ENCODE data around the gene ARID1B. TPM values are rescaled to one million over a fixed set of nuclear protein-coding genes. Genes with fewer than 3 reads are reported as not detected.

The ARID1B gene
- total RNA-seq, 1 donor from 2014 or later: 67.5 TPM

GRCh38 chr6:156919814-156920369, 142.7 kb downstream of the ARID1B start:
- no peaks in the 10 kb centered on the region for H3K27me3 Mint-ChIP-seq
- peaks cover 6% of the 10 kb centered on the region for H3K36me3 Mint-ChIP-seq (ENCODE audit: low read depth)
- intact Hi-C loops (cut with micrococcal nuclease): no loop called here
- no peaks in the 10 kb centered on the region for H3K9me3 Mint-ChIP-seq
- H3K4me1 Mint-ChIP-seq: peaks cover 15% of the 10 kb centered on the region
- no peak overlapping the region for H3K4me3 Mint-ChIP-seq
- no peak for DNase-seq
- H3K27ac Mint-ChIP-seq: no peak overlapping the region

DNA sequence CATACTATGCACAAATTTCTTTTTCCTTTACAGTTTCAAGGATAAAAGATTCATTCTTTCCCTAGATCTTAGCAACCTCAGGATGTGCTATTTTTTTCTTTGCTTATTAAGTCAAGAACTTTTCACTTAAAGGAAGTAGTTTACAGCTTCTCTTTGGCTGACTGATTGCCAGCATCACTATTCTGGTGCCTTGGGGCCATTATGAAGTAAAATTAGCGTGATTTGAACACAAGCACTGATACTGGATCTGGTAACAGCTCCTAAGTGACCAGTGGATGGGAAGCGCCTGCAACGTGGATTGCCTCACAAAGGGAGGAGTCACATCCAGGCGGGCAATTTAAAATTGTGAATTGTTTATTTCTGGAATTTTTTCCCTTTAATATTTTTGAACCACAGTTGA, 147.1 kb downstream of the ARID1B start:
- H3K9me3 Mint-ChIP-seq: no peaks in the 10 kb centered on the region
- H3K36me3 Mint-ChIP-seq (ENCODE audit: low read depth): peaks cover 6% of the 10 kb centered on the region
- no peaks in the 10 kb centered on the region for H3K27me3 Mint-ChIP-seq
- no peak overlapping the region for H3K27ac Mint-ChIP-seq
- intact Hi-C loops (cut with micrococcal nuclease): no loop called here
- no peak for DNase-seq
- H3K4me1 Mint-ChIP-seq: peaks cover 24% of the 10 kb centered on the region
- H3K4me3 Mint-ChIP-seq: no peak overlapping the region

DNA sequence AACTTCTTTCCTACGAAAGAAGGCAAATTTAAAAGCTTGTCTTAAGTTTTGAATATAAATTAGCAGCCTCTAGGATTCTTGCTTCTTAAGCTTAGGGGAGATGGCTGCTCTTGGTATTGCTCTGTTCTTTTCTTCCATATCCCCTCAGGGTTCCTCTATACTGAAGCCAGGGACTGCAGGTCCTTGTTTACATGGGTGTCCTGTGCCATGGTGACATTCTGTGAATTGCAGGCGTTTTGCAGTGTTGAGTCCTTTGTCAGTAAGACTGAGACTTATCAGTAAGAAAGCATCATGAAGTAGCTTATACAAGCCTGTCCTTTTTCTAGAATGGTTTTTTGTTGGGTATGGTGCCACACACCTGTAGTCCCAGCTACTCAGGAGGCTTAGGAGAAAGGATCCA, 147.8 kb downstream of the ARID1B start:
- no peak for DNase-seq
- Mint-ChIP-seq H3K4me3 (no peak overlapping the region), H3K36me3 (ENCODE audit: low read depth) (peaks cover 9% of the 10 kb centered on the region), H3K4me1 (peaks cover 25% of the 10 kb centered on the region), H3K27me3 (no peaks in the 10 kb centered on the region), H3K27ac (no peak overlapping the region), H3K9me3 (no peaks in the 10 kb centered on the region)
- intact Hi-C loops (cut with micrococcal nuclease): no loop called here

DNA sequence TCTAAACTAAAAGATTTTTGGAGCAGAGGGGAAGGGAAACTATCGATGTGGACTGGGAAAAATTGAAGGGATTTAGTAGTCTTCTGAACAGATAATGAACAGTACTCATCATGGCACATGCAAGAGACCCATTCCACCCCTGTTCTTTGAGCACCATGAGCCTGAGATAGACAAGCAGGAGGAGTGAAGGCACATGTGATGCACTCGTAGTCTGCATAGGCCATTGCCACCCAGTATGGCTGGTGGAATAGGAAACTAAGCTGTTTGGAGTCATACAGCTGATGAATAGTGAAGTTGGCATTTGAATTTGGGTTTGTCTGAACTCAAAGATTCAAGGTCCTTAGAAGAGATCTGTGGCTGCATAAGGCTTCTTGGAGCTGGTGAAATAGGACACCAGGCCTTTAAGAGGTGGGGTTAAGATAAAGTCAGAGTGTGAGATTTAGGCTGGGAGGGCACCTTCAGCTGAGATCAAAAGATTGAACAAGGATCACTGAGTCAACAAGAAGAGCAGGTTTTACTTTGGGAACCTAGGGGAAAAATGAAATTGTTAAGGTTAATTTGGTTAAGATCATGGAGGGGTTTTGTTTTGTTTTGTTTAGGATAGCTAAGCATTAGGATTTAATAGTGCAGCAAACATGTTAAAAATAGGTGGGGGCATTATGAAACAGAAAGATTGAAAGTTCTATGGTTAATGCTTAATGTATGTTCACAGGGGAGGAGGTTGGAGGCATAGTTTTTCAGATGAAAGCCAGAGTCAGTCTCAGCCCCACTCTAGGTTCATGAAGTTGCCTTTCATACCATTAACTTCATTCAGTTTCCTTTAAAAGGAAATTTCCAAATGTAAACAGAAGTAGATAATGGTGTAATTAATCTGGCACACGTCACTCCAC, 148.8 kb downstream of the ARID1B start:
- no peaks in the 10 kb centered on the region for H3K27me3 Mint-ChIP-seq
- intact Hi-C loops (cut with micrococcal nuclease): no loop called here
- DNase-seq: no peak
- peaks cover 29% of the 10 kb centered on the region for H3K4me1 Mint-ChIP-seq
- H3K4me3 Mint-ChIP-seq: no peak overlapping the region
- no peaks in the 10 kb centered on the region for H3K9me3 Mint-ChIP-seq
- no peak overlapping the region for H3K27ac Mint-ChIP-seq
- peaks cover 9% of the 10 kb centered on the region for H3K36me3 Mint-ChIP-seq (ENCODE audit: low read depth)

GRCh38 chr6:156928126-156928525, 150.9 kb downstream of the ARID1B start:
- Mint-ChIP-seq H3K27me3 (no peaks in the 10 kb centered on the region), H3K36me3 (ENCODE audit: low read depth) (peaks cover 3% of the 10 kb centered on the region), H3K4me3 (no peak overlapping the region), H3K9me3 (no peaks in the 10 kb centered on the region), H3K4me1 (peaks cover 35% of the 10 kb centered on the region), H3K27ac (peak overlapping the region; percentile 17)
- DNase-seq: no peak
- intact Hi-C loops (cut with micrococcal nuclease): no loop called here

GRCh38 chr6:156928972-156929371, 151.8 kb downstream of the ARID1B start:
- Mint-ChIP-seq H3K27me3 (no peaks in the 10 kb centered on the region), H3K4me3 (no peak overlapping the region), H3K27ac (peak overlapping the region; percentile 38), H3K36me3 (ENCODE audit: low read depth) (peaks cover 3% of the 10 kb centered on the region), H3K4me1 (peaks cover 35% of the 10 kb centered on the region), H3K9me3 (no peaks in the 10 kb centered on the region)
- DNase-seq: no peak
- intact Hi-C loops (cut with micrococcal nuclease): no loop called here

- Mint-ChIP-seq H3K27ac (no peak overlapping the region), H3K27me3 (no peaks in the 10 kb centered on the region), H3K4me1 (peaks cover 32% of the 10 kb centered on the region), H3K36me3 (ENCODE audit: low read depth) (peaks cover 11% of the 10 kb centered on the region), H3K9me3 (no peaks in the 10 kb centered on the region), H3K4me3 (no peak overlapping the region)
- intact Hi-C loops (cut with micrococcal nuclease): loop anchor here (5.0 kb wide), 2 partner anchors 46 to 154 kb away; partner anchors contain the start of gene ARID1B
- no peak for DNase-seq
Observed at GRCh38 chr6:156931283-156931682, 154.1 kb downstream of the ARID1B start.

- H3K4me3 Mint-ChIP-seq: no peak overlapping the region
- H3K36me3 Mint-ChIP-seq (ENCODE audit: low read depth): peaks cover 15% of the 10 kb centered on the region
- H3K4me1 Mint-ChIP-seq: peaks cover 27% of the 10 kb centered on the region
- DNase-seq: no peak
- H3K9me3 Mint-ChIP-seq: no peaks in the 10 kb centered on the region
- no peak overlapping the region for H3K27ac Mint-ChIP-seq
- no peaks in the 10 kb centered on the region for H3K27me3 Mint-ChIP-seq
- intact Hi-C loops (cut with micrococcal nuclease): loop anchor here (5.0 kb wide), 2 partner anchors 44 to 156 kb away; partner anchors contain the start of gene ARID1B
Observed at GRCh38 chr6:156933201-156934068, 156.3 kb downstream of the ARID1B start.

- Mint-ChIP-seq H3K4me3 (no peak overlapping the region), H3K9me3 (no peaks in the 10 kb centered on the region), H3K36me3 (ENCODE audit: low read depth) (peaks cover 15% of the 10 kb centered on the region), H3K27ac (no peak overlapping the region), H3K27me3 (no peaks in the 10 kb centered on the region), H3K4me1 (peaks cover 24% of the 10 kb centered on the region)
- DNase-seq: no peak
- intact Hi-C loops (cut with micrococcal nuclease): loop anchor here (5.0 kb wide), 2 partner anchors 43 to 157 kb away; partner anchors contain the start of gene ARID1B
Observed at GRCh38 chr6:156934069-156934460, 156.9 kb downstream of the ARID1B start.

DNA sequence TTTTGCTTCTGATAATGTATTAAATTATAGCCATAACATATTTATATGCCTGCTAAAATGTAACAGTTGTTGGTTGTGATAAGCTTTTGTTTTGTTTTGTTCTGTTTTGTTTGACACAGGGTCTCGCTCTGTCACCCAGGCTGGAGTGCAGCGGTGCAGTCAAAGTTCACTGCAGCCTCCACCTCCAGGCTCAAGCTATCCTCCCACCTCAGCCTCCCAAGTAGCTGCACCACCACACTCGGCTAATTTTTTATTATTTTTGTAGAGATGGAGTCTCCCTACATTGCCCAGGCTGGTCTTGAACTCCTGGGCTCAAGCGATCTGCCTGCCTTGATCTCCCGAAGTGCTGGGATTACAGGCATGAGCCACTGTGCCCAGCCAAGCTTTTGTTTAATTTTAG, 157.8 kb downstream of the ARID1B start:
- H3K4me3 Mint-ChIP-seq: no peak overlapping the region
- H3K27ac Mint-ChIP-seq: no peak overlapping the region
- no peak for DNase-seq
- H3K27me3 Mint-ChIP-seq: no peaks in the 10 kb centered on the region
- intact Hi-C loops (cut with micrococcal nuclease): loop anchor here (5.0 kb wide), 2 partner anchors 42 to 158 kb away; partner anchors contain the start of gene ARID1B
- peaks cover 12% of the 10 kb centered on the region for H3K36me3 Mint-ChIP-seq (ENCODE audit: low read depth)
- H3K9me3 Mint-ChIP-seq: no peaks in the 10 kb centered on the region
- peaks cover 19% of the 10 kb centered on the region for H3K4me1 Mint-ChIP-seq

- H3K4me3 Mint-ChIP-seq: no peak overlapping the region
- no peaks in the 10 kb centered on the region for H3K27me3 Mint-ChIP-seq
- peaks cover 12% of the 10 kb centered on the region for H3K36me3 Mint-ChIP-seq (ENCODE audit: low read depth)
- no peak overlapping the region for H3K27ac Mint-ChIP-seq
- no peak for DNase-seq
- intact Hi-C loops (cut with micrococcal nuclease): no loop called here
- no peaks in the 10 kb centered on the region for H3K9me3 Mint-ChIP-seq
- H3K4me1 Mint-ChIP-seq: peaks cover 11% of the 10 kb centered on the region
Observed at GRCh38 chr6:156938143-156938542, 161.0 kb downstream of the ARID1B start.

GRCh38 chr6:156940221-156940620, 163.0 kb downstream of the ARID1B start:
- Mint-ChIP-seq H3K4me1 (peaks cover 11% of the 10 kb centered on the region), H3K4me3 (no peak overlapping the region), H3K27ac (no peak overlapping the region), H3K27me3 (no peaks in the 10 kb centered on the region), H3K9me3 (no peaks in the 10 kb centered on the region), H3K36me3 (ENCODE audit: low read depth) (peaks cover 10% of the 10 kb centered on the region)
- intact Hi-C loops (cut with micrococcal nuclease): no loop called here
- no peak for DNase-seq

GRCh38 chr6:156942266-156942665, 165.1 kb downstream of the ARID1B start:
- no peak overlapping the region for H3K27ac Mint-ChIP-seq
- no peaks in the 10 kb centered on the region for H3K27me3 Mint-ChIP-seq
- H3K4me3 Mint-ChIP-seq: no peak overlapping the region
- H3K36me3 Mint-ChIP-seq (ENCODE audit: low read depth): peaks cover 2% of the 10 kb centered on the region
- H3K4me1 Mint-ChIP-seq: peaks cover 8% of the 10 kb centered on the region
- H3K9me3 Mint-ChIP-seq: no peaks in the 10 kb centered on the region
- intact Hi-C loops (cut with micrococcal nuclease): no loop called here
- DNase-seq: no peak
